ENCODE measurements around the gene FBRSL1. TPM values are rescaled to one million over a fixed set of nuclear protein-coding genes. Genes with fewer than 3 reads are reported as not detected.

Gene FBRSL1
- total and polyA plus RNA-seq, 5 donors = 36.4 to 65.0 (median 53.9) TPM

- WGBS = 93% methylated on average over 9 of the region's 9 CpGs
- Histone ChIP-seq H3K27ac (ENCODE audit: low read length) (no peak overlapping the region), H3K4me1 (ENCODE audit: control insufficient read depth, insufficient read depth, low read length) (no peaks in the 10 kb centered on the region), H3K4me3 (ENCODE audit: low read length) (no peak overlapping the region), H3K9me3 (ENCODE audit: control insufficient read depth, low read length) (no peaks in the 10 kb centered on the region), H3K27me3 (ENCODE audit: control insufficient read depth, insufficient read depth) (no peaks in the 10 kb centered on the region)
- ATAC-seq = peak in 1 of 2 donors; percentile 4
- intact Hi-C loops (cut with DNase I) = no loop called here
- no peak for DNase-seq
Measured at GRCh38 chr12:132541200-132541599, 51.2 kb downstream of the FBRSL1 start.

GRCh38 chr12:132541996-132542395 lies 52.0 kb downstream of the FBRSL1 start:
- no peak for DNase-seq
- no peak overlapping the region for H3K4me3 ChIP-seq (ENCODE audit: low read length)
- no peak overlapping the region for H3K27ac ChIP-seq (ENCODE audit: low read length)
- intact Hi-C loops (cut with DNase I) = no loop called here
- no peaks in the 10 kb centered on the region for H3K9me3 ChIP-seq (ENCODE audit: control insufficient read depth, low read length)
- H3K27me3 ChIP-seq (ENCODE audit: control insufficient read depth, insufficient read depth) = no peaks in the 10 kb centered on the region
- WGBS = 95% methylated on average over 20 of the region's 20 CpGs
- H3K4me1 ChIP-seq (ENCODE audit: control insufficient read depth, insufficient read depth, low read length) = no peaks in the 10 kb centered on the region
- no peak for ATAC-seq

DNA sequence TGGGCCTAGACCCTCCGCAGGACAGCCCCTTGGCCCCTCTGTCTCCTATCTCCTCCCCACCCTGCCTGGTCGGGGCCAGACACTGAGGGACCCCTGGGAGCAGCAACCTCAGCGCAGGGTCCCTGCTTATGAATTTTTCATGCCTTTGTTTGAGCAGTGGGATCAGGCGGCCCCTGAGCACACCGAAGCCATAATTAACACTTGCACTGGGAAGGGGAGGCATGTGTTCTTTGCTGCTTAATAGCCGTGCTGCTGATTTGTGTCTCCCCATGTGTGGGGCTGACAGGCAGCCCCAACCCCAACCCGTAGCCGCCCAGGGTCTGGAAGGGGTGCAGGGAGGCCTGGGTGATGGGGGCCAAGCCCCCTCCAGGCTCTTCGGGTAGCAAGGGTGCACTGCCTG lies 52.7 kb downstream of the FBRSL1 start:
- ATAC-seq = no peak
- intact Hi-C loops (cut with DNase I) = no loop called here
- no peaks in the 10 kb centered on the region for H3K27me3 ChIP-seq (ENCODE audit: control insufficient read depth, insufficient read depth)
- H3K4me1 ChIP-seq (ENCODE audit: control insufficient read depth, insufficient read depth, low read length) = no peaks in the 10 kb centered on the region
- WGBS = 95% methylated on average over 9 of the region's 9 CpGs
- no peaks in the 10 kb centered on the region for H3K9me3 ChIP-seq (ENCODE audit: control insufficient read depth, low read length)
- H3K27ac ChIP-seq (ENCODE audit: low read length) = no peak overlapping the region
- DNase-seq = no peak
- H3K4me3 ChIP-seq (ENCODE audit: low read length) = no peak overlapping the region

DNA sequence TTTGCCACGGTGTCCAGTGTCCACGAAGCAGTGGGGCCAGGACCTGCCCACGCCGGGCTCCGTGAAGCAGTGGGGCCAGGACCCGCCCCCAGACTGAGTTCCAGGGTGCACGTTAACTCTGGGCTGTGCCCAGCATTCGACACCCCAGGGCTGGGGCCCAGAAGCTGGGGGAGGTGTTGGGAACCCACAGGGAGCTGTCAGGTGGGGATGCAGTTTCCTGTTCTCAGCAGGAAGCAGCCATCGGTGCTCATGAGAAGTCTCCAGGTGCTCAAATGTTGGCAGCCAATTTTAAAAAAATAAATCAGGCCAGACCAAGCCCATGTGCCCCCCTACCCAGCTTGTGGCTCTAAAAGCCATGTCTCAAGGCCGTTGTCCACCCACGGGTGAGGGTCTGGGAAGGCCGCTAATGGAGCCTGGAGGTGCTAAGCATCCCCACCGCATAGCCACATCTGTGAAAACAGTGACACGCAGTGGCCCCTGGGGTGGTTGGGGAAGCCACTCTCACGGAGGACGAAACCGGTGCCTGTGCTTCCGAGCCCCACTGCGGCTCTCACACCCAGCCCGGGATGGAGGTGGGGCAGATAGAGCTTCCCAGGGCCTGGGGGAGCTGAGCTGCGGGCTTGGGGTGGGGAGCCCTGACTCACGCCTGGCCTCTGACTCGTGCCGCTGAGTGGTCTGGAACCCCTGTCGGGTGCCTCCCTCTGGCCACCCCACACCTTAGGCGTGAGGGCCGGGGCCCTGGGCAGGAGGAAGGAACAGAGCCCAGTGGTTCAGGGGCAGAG lies 53.5 kb downstream of the FBRSL1 start:
- no peak for ATAC-seq

GRCh38 chr12:132544080-132544397 lies 54.1 kb downstream of the FBRSL1 start:
- intact Hi-C loops (cut with DNase I) = no loop called here
- no peaks in the 10 kb centered on the region for H3K9me3 ChIP-seq (ENCODE audit: control insufficient read depth, low read length)
- ATAC-seq (no peak), DNase-seq (no peak)
- H3K27me3 ChIP-seq (ENCODE audit: control insufficient read depth, insufficient read depth) = no peaks in the 10 kb centered on the region
- no peak overlapping the region for H3K27ac ChIP-seq (ENCODE audit: low read length)
- H3K4me3 ChIP-seq (ENCODE audit: low read length) = no peak overlapping the region
- no peaks in the 10 kb centered on the region for H3K4me1 ChIP-seq (ENCODE audit: control insufficient read depth, insufficient read depth, low read length)
- 86% methylated on average over 12 of the region's 12 CpGs for WGBS

More for the DNA sequence above, 53.5 kb downstream of the FBRSL1 start:
- H3K4me1 ChIP-seq (ENCODE audit: control insufficient read depth, insufficient read depth, low read length) = no peaks in the 10 kb centered on the region
- no peaks in the 10 kb centered on the region for H3K27me3 ChIP-seq (ENCODE audit: control insufficient read depth, insufficient read depth)
- DNase-seq = no peak
- no peak overlapping the region for H3K27ac ChIP-seq (ENCODE audit: low read length)
- intact Hi-C loops (cut with DNase I) = no loop called here
- no peaks in the 10 kb centered on the region for H3K9me3 ChIP-seq (ENCODE audit: control insufficient read depth, low read length)
- 88% methylated on average over 27 of the region's 27 CpGs for WGBS
- H3K4me3 ChIP-seq (ENCODE audit: low read length) = no peak overlapping the region

GRCh38 chr12:132544498-132544897 lies 54.5 kb downstream of the FBRSL1 start:
- intact Hi-C loops (cut with DNase I) = no loop called here
- no peaks in the 10 kb centered on the region for H3K27me3 ChIP-seq (ENCODE audit: control insufficient read depth, insufficient read depth)
- H3K9me3 ChIP-seq (ENCODE audit: control insufficient read depth, low read length) = no peaks in the 10 kb centered on the region
- no peak for ATAC-seq
- H3K4me3 ChIP-seq (ENCODE audit: low read length) = no peak overlapping the region
- DNase-seq = no peak
- H3K27ac ChIP-seq (ENCODE audit: low read length) = no peak overlapping the region
- WGBS = 98% methylated on average over 11 of the region's 11 CpGs
- H3K4me1 ChIP-seq (ENCODE audit: control insufficient read depth, insufficient read depth, low read length) = no peaks in the 10 kb centered on the region

- intact Hi-C loops (cut with DNase I) = no loop called here
- WGBS = 95% methylated on average over 26 of the region's 26 CpGs
- no peaks in the 10 kb centered on the region for H3K27me3 ChIP-seq (ENCODE audit: control insufficient read depth, insufficient read depth)
- H3K9me3 ChIP-seq (ENCODE audit: control insufficient read depth, low read length) = no peaks in the 10 kb centered on the region
- H3K27ac ChIP-seq (ENCODE audit: low read length) = no peak overlapping the region
- ATAC-seq = no peak
- H3K4me3 ChIP-seq (ENCODE audit: low read length) = no peak overlapping the region
- DNase-seq = no peak
- H3K4me1 ChIP-seq (ENCODE audit: control insufficient read depth, insufficient read depth, low read length) = no peaks in the 10 kb centered on the region
Measured at GRCh38 chr12:132545164-132545953, 55.4 kb downstream of the FBRSL1 start.

- no peaks in the 10 kb centered on the region for H3K27me3 ChIP-seq (ENCODE audit: control insufficient read depth, insufficient read depth)
- intact Hi-C loops (cut with DNase I) = no loop called here
- no peaks in the 10 kb centered on the region for H3K9me3 ChIP-seq (ENCODE audit: control insufficient read depth, low read length)
- ATAC-seq (no peak), DNase-seq (no peak)
- no peaks in the 10 kb centered on the region for H3K4me1 ChIP-seq (ENCODE audit: control insufficient read depth, insufficient read depth, low read length)
- WGBS = 93% methylated on average over 13 of the region's 13 CpGs
- H3K4me3 ChIP-seq (ENCODE audit: low read length) = no peak overlapping the region
- no peak overlapping the region for H3K27ac ChIP-seq (ENCODE audit: low read length)
Measured at GRCh38 chr12:132545955-132546354, 56.0 kb downstream of the FBRSL1 start.

GRCh38 chr12:132546647-132547046 lies 56.7 kb downstream of the FBRSL1 start:
- DNase-seq = no peak
- ATAC-seq = no peak
- 89% methylated on average over 19 of the region's 19 CpGs for WGBS
- Histone ChIP-seq H3K4me3 (ENCODE audit: low read length) (no peak overlapping the region), H3K4me1 (ENCODE audit: control insufficient read depth, insufficient read depth, low read length) (no peaks in the 10 kb centered on the region), H3K27ac (ENCODE audit: low read length) (no peak overlapping the region), H3K27me3 (ENCODE audit: control insufficient read depth, insufficient read depth) (no peaks in the 10 kb centered on the region), H3K9me3 (ENCODE audit: control insufficient read depth, low read length) (no peaks in the 10 kb centered on the region)
- intact Hi-C loops (cut with DNase I) = no loop called here

DNA sequence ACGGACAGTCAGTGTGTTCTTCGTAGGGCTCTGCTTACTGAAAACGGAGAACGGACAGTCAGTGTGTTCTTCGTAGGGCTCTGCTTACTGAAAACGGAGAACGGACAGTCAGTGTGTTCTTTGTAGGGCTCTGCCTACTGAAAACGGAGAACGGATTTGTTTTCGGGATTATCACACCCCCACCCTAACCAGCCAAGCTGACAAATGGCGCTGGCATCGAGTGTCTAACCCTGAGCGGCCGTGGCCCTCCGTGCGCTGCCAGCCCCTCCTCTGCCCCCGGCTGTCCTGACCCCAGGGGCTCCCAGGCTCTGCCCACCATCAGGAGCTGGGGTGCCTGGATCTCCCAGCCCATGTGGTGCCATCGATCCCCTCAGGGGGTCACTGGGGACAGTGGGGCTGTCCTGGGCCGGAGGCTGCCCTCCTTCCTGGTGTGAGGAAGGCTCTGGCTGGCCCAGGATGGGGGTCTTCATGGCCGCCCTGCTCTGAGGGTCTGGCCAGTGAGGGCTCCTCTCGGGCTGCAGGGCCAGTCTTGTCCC lies 57.3 kb downstream of the FBRSL1 start:
- intact Hi-C loops (cut with DNase I) = no loop called here
- WGBS = 93% methylated on average over 20 of the region's 21 CpGs
- DNase-seq = no peak

DNA sequence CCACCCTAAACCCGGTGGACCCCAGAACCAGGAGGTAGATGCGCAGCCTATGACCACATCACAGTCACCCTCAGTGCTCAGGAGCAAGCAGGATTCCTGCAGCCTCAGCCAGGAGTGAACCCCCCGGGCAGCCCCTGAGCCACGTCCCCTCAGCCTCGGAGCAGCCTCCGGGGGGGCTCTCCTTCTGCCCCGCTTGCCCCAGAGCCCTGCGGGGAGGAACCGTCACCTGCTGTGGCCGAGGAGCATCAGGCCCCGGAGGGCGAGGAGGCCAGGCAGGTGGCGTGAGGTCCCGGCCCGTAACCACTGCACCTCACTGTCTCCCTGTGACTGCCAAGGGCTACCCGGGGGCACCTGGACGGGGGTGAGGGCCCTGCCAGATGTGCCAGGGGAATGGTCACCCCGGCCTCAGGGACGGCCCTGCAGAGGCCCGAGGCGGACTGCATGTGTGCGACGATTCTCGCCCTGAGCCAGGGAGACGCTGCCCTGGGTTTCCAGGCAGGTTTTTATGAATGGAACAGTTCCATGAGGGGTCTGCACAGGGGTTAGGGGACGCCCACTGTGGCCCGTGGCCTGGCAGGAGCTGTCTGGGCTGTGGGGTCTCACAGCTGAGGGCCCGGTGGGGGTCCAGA lies 58.6 kb downstream of the FBRSL1 start:
- H3K27ac ChIP-seq (ENCODE audit: low read length) = no peak overlapping the region
- no peaks in the 10 kb centered on the region for H3K27me3 ChIP-seq (ENCODE audit: control insufficient read depth, insufficient read depth)
- DNase-seq (no peak), ATAC-seq (no peak)
- WGBS = 95% methylated on average over 28 of the region's 28 CpGs
- H3K9me3 ChIP-seq (ENCODE audit: control insufficient read depth, low read length) = no peaks in the 10 kb centered on the region
- intact Hi-C loops (cut with DNase I) = no loop called here
- no peaks in the 10 kb centered on the region for H3K4me1 ChIP-seq (ENCODE audit: control insufficient read depth, insufficient read depth, low read length)
- no peak overlapping the region for H3K4me3 ChIP-seq (ENCODE audit: low read length)

More for the DNA sequence above, 57.3 kb downstream of the FBRSL1 start:
- no peaks in the 10 kb centered on the region for H3K4me1 ChIP-seq (ENCODE audit: control insufficient read depth, insufficient read depth, low read length)
- no peaks in the 10 kb centered on the region for H3K27me3 ChIP-seq (ENCODE audit: control insufficient read depth, insufficient read depth)
- no peak overlapping the region for H3K27ac ChIP-seq (ENCODE audit: low read length)
- ATAC-seq = no peak
- H3K9me3 ChIP-seq (ENCODE audit: control insufficient read depth, low read length) = no peaks in the 10 kb centered on the region
- no peak overlapping the region for H3K4me3 ChIP-seq (ENCODE audit: low read length)
